NCI-H82 (cell line): ENCODE data around the gene NASP.
"Not testable (repeated sequence)": the region's sequence is repeated elsewhere in the genome, so short reads cannot be mapped to it uniquely, and the experiment has no call there.

Experiments used
- DNase-seq: peaks from one replicate; lab custom pipeline; 2025; lab: John Stamatoyannopoulos, UW

NASP gene

DNA sequence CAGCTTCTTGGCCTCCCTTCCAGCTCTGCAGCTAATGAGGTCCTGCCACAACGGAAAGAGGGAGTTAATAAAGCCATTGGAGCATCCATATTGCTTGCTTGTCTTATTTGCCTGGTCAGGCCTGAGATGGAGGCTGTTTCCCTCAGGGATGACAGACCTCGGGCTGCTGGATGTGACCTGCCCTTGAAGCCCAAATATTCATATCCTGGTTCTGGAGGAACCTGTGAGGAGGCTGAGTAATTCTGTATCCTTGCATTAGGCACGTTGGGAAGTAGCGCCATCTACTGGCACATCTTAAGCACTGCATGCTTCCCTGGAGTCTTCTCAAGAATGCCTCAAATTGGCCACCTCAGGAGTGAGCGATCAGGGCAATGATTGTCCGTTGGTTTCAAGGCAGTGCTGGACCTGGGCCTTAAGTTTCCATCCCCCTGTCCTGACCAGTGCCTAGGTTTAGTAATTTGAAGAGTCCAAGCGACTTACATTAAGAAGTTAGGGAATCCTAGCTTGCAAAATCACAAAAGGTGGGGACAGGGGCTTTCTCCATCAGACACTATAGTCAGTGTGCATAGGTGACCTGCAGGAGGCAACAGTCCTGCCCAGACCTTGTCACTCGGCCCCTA is 13.8 kb upstream of the NASP start:
- peak; percentile 85 for DNase-seq

DNA sequence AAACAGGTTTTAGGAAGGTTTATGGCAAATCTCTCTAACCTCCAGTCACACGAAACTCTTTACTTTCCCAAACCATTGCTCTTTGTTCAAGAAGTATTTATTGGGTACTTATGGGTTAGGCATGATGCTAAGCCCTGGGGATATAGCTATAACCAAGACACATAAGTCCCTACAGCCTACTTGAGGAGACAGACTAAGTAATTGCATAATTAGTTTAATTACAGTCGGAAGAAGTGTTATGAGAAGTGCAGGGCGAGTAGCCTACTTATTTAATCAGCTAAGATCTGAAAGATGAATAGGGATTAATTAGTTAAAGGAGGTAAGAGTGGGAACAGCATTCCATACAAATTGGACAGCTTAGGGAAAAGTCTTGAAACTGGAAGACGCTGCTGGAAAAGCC is 13.2 kb upstream of the NASP start:
- DNase-seq: no peak

DNA sequence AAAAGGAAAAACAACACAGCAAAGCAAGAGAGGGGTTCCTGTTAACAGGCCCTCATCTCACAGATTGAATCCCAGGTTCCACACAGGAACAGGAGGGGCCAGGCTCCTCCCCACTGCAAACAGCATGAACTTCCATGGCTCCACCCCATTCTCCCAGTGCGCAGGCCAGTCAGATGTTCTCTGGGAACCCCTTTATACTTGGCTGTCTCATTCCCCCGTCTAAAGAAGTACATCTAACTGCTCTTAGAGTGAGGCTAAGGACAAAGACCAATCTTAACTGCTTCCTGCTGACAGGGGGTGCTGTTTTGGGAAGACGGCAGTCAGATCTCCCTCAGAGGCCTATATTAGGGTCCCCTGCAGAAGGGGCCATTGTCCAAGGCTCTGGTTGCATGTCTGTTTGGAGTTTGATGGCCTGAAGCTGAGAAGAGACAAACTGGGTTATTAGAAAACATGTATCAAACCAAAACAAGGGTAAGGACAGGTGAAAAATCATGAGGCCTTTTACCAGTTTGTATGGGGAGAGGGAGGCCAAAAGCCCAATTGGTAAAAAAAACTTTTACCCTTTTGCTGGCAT is 10.5 kb upstream of the NASP start:
- DNase-seq: no peak

DNA sequence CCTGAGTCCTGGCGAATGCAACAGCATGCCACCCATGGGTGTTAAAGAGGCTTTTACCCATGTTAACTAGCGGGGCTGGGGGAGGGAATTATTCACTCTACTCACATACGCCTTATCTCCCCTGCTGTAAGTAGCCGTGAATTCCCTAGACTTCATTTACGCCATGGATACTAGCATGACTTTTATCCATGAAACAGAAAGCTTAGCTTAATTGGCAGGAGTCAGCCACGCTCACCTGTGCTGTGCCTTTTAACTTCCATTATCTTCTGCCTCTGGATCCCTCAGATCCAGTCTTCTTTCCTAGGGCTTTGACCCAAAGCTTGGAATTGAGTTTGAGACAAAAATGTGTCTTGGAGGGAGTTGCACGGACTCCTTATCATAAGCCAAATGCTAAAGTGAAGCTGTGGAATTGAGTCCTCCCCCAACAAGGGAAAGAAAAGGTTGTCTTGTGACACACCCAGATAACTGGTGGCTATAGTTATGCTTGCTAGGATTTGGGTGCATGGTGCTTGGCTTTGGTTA is 9.7 kb upstream of the NASP start:
- DNase-seq: no peak

DNA sequence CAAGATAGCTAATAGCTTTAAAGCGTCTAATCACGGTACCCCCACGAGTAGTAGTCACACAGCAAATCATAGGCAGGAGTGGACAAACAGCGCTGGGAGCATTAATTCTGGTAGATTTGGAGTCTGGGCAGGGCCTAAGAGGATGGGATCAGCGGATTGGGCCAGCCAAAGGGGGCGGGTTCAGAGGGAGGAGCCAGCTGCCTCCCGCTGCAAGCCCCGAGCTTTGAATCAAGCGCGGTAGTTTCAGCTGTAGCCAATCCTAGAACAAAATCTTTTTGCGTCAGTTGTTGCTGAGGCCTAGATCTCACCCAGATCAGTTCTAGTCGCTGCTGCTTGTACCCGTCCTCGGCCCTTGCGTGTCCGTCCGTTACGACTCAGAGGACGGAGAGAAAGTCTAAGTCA is 576 bp upstream of the NASP start:
- peak; percentile 99 for DNase-seq

DNA sequence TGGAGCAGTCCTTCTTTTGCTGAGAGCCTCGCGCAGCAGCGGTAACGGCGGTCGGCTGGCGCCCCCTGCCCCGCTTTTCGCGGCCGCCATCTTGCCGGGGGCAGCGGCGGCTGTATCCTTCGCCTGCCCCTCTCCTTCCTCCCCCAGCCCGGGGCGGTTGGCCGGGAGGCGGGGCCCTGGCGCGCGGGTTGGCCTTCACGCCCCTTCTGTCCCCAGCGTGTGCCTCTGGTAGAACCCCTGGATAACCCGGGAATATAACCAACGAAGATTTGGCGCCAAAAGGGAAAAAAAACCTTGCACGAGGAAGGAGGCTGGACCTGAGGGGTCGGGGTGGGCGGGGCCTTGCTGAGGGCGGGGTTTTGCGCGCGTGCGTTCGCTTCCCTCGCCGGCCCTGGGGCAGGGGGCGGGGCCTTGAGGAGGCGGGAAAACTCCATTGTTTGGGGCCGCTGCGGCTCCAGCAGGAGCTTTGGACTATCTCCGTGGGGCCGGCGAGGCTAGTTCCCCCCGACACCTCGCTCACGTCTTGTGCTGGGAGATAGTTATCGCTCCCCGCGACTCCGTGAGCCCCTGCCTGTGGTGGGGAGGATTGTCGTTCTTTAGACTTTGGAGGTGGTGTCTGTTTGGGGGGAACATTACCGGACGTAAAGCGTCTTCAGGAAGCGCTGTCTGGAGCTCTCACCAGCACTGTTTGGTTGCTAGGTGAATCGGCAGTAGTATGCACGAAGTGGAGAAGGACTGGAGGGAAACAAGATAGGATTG is 689 bp downstream of the NASP start:
- peak; percentile 97 for DNase-seq

DNA sequence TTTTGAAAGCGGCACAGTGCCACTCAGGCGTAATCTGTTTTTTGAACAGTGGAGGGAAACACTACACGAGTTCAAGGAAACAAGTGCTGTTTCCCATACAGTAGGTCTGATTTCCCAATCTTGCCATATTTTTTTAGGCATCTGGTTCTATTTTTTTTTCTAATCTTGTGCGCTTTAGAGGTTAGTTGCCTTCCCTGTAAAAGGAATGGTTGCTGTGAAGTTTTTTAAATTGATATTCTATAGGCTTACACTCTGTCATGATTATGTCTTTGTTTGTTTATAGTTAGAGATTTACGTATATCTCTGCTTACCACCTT is 1.2 kb downstream of the NASP start:
- DNase-seq: no peak

DNA sequence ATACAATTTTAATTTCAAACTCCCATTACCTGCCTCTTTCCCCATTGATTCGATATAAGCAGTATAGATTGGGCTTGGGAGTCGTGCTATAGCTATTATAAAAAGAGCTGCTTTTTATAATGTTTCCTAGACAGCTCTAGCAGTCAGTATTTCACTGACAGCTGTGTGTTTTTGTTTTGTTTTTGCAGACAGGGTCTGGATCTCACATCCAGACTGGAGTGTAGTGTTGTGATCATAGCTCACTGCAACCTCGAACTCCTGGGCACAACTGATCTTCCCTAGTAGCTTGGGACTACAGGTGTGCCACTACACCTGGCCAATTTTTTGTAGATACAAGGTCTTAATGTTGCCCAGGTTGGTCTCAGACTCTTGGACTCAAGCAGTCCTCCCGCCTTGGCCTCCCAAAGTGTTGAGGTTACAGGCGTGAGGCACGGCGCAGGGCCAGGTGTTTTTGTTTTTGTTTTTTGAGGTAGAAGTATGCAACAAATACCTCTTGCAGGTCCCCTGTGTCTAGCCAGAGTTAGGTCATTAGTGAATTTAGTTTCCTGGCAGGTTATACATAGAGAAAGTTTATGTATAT is 1.7 kb downstream of the NASP start:
- DNase-seq: peak; percentile 13

DNA sequence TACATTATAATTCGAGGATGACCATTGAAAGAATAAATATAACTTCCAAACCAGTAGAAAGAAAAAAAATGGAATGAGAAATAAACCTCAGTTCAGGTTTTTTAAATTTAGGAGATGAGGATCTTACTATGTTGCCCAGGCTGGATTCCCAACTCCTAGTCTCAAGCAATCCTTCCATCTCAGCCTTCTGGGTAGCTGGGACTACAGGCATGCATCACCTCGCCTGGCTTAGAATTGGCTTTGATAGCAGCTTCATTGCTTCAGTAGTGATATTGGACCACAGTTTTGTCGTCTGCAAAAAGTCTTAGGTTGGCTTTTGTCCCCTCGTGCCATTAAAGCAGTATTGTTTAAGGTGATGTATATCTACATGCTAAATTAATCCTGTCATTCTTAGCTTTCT is 2.9 kb downstream of the NASP start:
- DNase-seq: no peak

DNA sequence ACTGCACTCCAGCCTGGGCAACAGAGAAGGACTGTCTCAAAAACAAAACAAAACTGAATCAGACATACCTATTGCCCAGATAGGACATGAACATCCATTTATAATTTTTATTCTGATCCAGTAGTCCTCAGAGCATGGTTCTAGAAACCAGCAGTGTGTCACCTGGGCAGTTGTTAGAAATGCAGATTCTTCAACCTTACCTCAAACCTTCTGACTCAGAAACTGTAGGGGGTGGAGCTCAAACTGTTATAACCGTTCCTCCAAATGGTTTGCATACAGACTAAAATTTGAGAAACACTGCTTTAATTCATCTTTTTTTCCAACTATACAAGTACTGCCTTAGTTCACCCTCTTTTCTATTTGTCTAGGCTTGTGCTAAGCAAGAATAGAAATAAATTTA is 6.0 kb downstream of the NASP start:
- DNase-seq: no peak

DNA sequence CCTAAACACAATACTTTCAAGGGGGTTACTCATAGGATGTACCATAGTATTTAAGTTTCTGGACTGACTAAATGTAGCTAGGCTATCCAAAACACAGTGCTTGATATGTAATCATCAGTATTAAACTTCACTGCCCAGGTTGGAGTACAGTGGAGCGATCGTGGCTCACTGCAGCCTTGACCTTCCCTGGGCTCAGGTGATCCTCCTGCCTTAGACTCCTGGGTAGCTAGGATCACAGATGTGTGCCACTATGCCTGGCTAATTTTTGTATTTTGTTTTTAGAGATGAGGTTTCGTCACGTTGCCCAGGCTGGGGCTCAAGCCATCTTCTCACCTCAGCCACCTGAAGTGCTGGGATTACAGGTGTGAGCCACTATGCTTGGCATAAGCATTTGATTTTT is 10.6 kb downstream of the NASP start:
- no peak for DNase-seq

DNA sequence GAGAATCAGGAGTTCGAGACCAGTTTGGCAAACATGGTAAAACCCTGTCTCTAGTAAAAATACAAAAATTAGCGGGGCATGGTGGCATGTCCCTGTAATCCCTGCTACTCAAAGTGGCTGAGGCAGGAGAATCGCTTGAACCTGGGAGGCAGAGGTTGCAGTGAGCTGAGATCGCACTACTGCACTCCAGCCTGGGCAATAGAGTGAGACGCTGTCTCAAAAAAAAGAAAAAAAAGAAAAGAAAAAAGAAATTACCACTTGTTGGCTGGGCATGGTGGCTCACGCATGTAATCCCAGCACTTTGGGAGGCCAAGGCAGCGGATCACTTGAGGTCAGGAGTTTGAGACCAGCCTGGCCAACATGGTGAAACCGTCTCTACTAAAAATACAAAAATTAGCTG is 12.9 kb downstream of the NASP start:
- not testable (repeated sequence) for DNase-seq

DNA sequence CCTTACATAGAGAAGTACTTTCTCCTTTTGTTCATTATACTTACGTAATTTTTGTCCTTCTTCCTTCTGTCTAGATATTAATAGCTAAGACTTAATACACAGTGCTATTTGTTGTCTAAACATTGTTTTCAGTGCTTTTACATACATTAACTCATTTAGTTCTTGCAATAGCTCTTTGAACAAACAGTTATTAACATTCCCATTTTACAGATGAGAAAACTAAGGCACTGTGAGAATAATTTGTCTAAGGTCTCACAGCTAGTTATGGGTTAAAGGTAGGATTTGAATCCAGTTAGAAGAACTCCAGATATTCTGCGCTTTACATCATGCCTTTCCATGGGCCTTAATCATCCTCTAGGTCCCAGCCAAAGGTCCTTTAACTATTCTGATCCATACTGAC is 20.4 kb downstream of the NASP start:
- DNase-seq: no peak

DNA sequence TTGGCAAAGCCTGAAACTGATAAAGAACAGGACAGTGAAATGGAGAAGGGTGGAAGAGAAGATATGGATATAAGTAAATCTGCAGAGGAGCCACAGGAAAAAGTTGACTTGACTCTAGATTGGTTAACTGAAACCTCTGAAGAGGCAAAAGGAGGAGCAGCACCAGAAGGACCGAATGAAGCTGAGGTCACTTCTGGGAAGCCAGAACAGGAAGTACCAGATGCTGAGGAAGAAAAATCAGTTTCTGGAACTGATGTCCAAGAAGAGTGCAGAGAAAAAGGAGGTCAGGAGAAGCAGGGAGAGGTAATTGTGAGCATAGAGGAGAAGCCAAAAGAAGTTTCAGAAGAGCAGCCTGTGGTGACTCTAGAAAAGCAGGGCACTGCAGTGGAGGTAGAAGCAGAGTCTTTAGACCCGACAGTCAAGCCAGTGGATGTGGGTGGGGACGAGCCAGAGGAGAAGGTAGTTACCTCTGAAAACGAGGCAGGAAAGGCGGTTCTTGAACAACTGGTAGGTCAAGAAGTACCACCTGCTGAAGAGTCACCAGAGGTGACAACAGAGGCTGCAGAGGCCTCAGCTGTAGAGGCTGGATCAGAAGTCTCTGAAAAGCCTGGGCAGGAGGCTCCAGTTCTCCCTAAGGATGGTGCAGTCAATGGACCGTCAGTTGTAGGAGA is 23.7 kb downstream of the NASP start:
- DNase-seq: no peak

DNA sequence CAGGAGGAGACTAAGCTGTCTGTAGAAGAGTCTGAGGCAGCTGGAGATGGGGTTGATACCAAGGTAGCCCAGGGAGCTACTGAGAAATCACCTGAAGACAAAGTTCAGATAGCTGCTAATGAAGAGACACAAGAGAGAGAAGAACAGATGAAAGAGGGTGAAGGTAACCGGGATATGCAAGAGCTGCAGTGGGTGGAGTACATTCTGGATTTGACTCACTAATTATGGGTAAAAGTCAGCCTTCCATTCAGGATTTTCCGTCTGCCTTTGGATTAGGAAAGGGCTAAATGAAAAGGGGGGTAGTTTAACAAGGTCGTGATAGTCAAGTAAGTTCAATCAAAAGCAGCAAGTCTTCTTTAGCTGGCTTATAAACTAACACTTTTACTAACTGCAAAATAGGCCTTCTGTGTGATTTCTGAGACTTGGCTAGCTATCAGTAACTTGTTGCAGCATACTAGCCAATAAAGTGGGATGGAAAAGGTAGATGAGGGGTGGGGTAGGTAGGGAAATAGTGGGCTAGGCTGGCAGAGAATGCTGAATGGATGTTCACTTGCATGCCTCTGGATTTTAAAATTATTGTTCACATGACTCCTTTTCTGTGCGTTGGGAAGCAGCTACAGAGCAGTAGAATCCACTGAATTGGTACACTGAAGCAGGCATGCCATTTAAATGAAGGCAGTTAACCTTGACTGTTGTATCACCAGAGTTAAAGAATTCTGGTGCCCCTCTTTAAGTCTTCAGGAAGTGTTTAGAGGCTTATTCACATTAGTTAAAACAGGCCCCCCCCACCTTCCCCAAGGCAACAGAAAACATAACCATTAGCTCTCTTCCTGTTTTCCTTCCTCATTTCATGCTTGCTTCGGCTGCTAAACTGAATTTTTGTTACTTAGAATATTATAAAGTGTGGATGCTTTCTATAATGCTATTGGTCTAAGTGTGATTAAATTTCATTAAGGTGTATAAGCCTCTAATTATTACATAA is 24.6 kb downstream of the NASP start:
- no peak for DNase-seq

DNA sequence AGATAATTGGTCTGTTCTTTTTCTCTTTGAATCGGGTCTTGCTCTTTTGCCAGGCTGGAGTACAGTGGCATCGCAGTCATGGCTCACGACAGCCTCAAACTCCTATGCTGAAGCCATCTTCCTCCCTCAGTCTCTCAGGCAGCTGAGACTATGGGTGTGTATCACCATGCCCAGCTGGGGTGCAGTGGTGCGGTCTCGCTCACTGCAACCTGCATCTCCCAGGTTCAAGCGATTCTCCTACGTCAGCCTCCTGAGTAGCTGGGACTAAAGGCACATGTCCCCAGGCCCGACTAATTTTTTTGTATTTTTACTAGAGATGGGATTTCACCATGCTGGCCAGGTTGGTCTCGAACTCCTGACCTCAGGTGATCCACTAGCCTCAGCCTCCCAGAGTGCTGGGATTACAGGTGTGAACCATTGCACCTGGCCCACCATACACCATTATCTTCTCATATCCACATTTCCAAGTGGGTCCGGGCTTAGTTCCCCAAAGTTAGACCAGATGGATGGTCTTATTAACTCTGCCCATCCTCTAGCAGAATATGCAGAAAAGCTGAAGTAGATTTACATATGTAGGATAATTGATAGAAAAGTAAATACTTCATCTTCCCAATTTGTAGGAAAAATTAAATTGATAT is 26.9 kb downstream of the NASP start:
- DNase-seq: no peak

DNA sequence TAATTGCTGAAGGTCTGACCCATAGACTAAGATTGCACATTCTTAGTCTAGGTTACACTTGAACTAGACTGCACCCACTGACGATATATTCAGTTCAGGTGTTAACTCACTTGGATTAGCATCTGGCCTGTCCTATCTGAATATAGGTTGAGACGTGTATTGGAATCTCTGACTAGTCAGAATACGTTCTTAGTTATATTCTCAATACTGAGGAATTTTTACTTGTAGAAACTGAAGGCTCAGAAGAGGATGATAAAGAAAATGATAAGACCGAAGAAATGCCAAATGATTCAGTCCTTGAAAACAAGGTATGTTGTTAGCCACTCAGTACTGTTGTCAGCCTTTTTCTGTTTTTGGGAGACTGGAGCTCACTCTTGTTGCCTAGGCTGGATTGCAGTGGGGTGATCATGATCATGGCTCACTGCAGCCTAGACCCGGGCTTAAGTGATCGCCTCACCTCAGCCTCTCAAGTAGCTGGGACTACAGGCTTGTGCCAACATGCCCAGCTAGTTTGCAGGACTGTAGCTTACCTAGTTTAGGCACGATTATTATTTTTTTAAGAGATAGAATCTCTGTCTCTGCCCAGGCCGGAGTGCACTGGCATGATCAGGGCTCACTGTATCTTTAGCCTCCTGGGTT is 29.2 kb downstream of the NASP start:
- DNase-seq: no peak

DNA sequence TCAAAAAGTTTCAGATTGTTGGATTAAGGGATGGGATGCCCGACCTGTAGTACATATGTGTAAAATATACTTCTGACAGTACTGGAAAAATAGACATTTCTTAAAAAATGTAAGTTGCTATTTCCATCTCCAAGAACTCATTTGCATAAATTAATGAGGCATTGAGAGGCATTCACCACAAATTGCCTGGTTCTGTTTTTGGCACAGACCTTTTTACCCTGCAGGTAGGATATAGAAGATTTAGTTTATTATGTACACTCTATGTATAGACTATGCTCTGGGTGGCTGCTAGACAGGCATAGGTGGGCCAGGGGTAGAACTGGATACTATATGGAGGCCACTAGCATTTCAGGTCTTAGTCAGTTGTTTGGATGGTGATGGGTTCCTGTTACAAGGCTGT is 32.0 kb downstream of the NASP start:
- no peak for DNase-seq

DNA sequence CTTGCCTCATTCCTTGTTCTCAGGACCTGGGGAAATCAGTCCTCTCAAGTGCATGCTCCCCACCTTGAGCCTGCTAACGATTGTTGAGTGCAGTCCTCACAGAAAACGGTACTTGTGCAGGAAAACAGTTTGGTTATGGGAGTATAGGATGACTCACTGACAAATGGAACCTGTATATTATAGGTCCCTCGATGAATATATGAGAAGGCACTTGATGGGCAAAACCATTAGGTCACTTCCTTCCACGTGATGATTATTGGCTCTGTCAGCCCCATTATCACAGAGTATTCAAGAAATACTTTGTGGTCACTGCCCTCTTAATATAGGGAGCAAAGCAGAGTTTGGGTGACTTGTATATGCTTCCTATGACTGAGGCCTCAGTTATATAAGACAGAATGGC is 33.8 kb downstream of the NASP start:
- no peak for DNase-seq

DNA sequence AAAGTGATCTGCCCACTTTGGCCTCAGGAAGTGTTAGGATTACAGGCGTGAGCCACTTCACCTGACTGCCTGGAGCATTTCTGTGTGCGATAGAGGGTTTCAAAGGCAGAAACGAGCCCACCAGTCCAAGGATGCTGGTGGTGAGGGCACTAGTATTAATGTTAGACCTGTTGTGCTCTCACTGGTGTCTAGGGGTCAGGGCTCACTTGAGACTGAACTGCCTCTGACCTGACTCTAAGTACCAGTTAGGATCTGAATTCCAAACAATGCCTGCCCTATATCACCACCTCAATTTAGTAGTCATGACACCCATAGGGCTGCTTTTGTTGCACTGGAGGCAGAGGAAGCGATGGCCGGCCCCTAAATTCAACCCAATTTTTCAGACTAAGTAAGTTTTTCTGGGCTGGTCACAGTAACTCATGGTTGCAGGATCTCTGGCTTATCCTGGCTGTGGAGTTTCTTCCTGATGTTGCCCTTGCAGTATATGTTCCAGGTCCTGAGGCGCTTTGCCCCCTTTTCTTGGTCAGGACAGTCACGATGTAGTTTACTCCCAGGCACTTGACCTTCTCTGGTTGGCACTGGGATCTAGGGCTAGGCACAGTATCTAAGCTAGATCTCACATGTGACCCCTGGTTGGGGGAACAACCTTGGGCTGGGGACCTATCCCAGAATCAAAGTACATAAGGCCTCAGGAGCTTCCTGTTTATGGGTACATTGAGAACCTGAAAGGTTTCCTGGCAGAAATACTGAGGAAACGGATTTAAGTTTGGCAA is 35.5 kb downstream of the NASP start:
- DNase-seq: peak; percentile 39
